ENCODE measurements around the gene TUBA4A.

The TUBA4A gene

DNA sequence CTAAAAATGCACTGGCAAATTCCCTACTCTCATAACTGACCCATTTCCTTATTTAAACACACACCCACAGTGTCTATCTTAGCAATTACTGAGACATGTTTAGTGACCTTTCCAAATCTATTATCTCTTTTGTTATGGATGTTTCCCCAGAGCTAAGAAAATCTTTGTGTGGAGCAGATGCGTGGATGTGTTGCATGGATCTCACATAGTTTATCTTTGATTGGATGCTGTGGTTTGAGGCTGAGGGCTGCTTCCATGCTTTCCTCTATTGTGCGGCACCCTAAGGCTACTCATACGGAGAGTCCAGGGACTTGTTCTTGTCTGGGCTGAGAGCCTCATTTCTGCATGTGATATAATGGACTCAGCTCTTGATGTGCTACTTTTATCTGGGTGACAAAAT lies 19.4 kb downstream of the TUBA4A start:
- DNase-seq (ENCODE audit: low read depth in 3 of 3): no peak

- DNase-seq (ENCODE audit: low read depth in 3 of 3): peak in 2 of 3 donors; percentile 28 to 55
These were observed 23.6 kb downstream of the TUBA4A start for GRCh38 chr2:219230059-219230540.

GRCh38 chr2:219229305-219230058 lies 24.2 kb downstream of the TUBA4A start, which contains the start of the genes ANKZF1 and ATG9A:
ANKZF1 (plus strand) TSS chr2:219229806; CDS start chr2:219230258, 452 bp downstream.
ATG9A (minus strand) TSS chr2:219229636; CDS start chr2:219228024, 1,612 bp downstream.
- DNase-seq (ENCODE audit: low read depth in 3 of 3): peak; percentile 95 to 99 (median 97)

- DNase-seq (ENCODE audit: low read depth in 3 of 3): no peak
These were observed 24.8 kb downstream of the TUBA4A start for GRCh38 chr2:219228911-219229304.

- DNase-seq (ENCODE audit: low read depth in 3 of 3): no peak
These were observed 25.4 kb downstream of the TUBA4A start for GRCh38 chr2:219228041-219228910.

DNA sequence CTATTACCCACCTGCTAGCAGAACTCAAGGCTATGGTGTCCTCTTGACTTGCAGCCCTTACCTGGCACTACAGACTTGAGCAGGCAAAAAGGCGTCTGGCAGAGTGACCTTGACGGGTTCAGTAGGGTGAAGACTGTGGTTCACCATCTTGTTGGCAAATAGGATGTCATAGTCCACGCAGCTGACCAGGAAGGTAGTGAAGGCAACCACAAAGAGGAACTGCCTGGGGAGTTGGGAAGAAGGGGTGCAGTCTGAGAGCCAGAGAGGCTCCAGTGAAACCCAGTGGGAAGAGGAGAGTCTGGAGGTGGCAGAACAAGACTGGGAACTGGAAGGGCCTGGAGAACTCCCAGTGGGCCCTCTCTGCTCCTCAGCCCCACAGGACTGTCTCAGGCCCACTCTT lies 28.4 kb downstream of the TUBA4A start:
- DNase-seq (ENCODE audit: low read depth in 3 of 3): no peak

GRCh38 chr2:219223831-219224610 lies 29.7 kb downstream of the TUBA4A start:
- DNase-seq (ENCODE audit: low read depth in 3 of 3): no peak

GRCh38 chr2:219221957-219222518 lies 31.7 kb downstream of the TUBA4A start:
- DNase-seq (ENCODE audit: low read depth in 3 of 3): no peak

DNA sequence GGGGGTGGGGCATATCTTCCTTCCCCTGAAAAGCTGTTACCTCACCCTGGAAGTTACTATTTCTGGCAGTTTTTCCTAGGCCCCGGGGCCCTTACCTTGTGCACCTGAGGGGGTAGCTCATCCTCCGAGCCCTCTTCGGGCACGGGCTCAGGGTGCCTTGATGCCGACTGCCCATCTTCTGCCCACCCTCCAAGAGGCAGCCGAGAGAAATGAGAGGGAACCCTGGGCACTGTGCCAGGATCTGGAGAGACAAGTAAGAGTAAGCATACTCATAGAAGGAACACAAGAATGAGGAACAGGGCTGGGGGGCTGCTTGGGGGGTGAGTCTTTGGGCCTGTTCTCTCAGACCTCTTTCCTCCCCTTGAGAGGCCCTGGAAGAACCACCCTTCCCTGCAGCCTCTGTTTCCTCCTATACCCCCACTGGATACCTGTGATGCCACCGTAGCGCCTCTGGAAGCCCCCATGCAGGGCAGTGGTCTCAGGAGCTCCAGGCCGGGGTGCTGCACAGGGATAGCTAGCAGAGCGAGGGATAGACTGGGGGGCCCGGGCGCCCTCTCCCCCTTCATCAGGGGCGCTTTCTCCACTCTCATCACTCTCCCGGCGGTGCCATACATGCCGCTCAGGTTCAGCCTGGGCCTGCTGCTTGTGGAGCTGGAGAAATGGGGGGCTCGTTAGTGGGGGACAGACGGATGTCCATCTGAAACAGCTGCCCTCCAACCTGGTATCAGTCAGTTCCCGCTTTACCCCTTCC lies 32.9 kb downstream of the TUBA4A start:
- DNase-seq (ENCODE audit: low read depth in 3 of 3): no peak

- no peak for DNase-seq (ENCODE audit: low read depth in 3 of 3)
These were observed 33.8 kb downstream of the TUBA4A start for GRCh38 chr2:219219784-219220532.

- DNase-seq (ENCODE audit: low read depth in 3 of 3): peak; percentile 69 to 93 (median 85)
These were observed 34.7 kb downstream of the TUBA4A start, which contains the start of gene ABCB6 for GRCh38 chr2:219218732-219219701. ABCB6 (minus strand) TSS chr2:219218958; CDS start chr2:219218673, 285 bp downstream.

- no peak for DNase-seq (ENCODE audit: low read depth in 3 of 3)
These were observed 35.4 kb downstream of the TUBA4A start for GRCh38 chr2:219218217-219218731.

- DNase-seq (ENCODE audit: low read depth in 3 of 3): no peak
These were observed 37.2 kb downstream of the TUBA4A start for GRCh38 chr2:219216535-219216915.

DNA sequence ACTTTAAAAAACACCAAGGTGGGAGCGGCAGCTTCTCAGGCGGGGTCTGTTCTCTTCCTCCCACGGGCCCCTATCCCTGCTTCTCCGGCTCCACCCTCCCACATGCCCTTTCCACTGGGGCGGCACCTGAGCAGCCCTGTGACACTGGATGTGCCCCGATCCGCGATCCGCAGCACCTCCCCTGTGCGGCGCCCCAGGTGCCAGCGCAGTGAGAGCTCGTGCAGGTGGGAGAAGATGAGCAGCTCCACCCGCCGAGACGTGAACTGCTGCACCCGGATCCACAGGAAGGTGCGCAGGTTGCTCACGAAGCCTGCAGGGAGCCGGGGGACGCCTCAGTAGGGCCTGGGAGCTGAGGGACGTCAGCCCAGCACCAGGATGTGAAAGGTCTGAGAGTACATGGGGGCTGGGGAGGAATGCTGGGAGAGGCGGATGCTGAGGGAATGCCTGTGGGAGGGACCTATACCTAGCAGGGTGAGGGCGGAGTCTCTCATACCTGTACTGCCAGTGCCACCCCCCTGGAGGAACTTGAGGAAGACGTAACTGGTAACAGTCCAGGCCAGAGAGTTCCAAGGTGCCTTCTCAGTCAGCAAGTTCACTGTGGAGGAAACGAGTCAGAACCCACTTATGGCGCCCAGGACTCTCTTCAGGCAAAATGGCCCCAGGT lies 37.7 kb downstream of the TUBA4A start:
- DNase-seq (ENCODE audit: low read depth in 3 of 3): no peak

GRCh38 chr2:219214786-219215185 lies 38.9 kb downstream of the TUBA4A start:
- DNase-seq (ENCODE audit: low read depth in 3 of 3): no peak

- no peak for DNase-seq (ENCODE audit: low read depth in 3 of 3)
These were observed 39.6 kb downstream of the TUBA4A start for GRCh38 chr2:219214141-219214540.

GRCh38 chr2:219213486-219214071 lies 40.1 kb downstream of the TUBA4A start:
- DNase-seq (ENCODE audit: low read depth in 3 of 3): no peak
